Skeletal muscle tissue (tissue), 4 donors: ENCODE results near the gene TSPAN9. TPM values are rescaled to one million over a fixed set of nuclear protein-coding genes. Genes with fewer than 3 reads are reported as not detected.

Experiments
- H3K27ac ChIP-seq: one replicate; pipeline ENCODE4 v1.7.0; 2013; ENCODE audit warnings: mild to moderate bottlenecking, low read depth, low read length, inconsistent platforms
- H3K27me3 ChIP-seq, 3 donors: one replicate each; pipeline ENCODE4 v1.7.0; 2013; ENCODE audit warnings: low read length in 3 of 3; ENCODE audit not compliant: control insufficient read depth in 3 of 3, insufficient read depth in 3 of 3
- H3K36me3 ChIP-seq, 3 donors: one replicate each; pipeline ENCODE4 v1.7.0; 2013; ENCODE audit warnings: low read length in 3 of 3; ENCODE audit not compliant: control insufficient read depth in 3 of 3, insufficient read depth in 3 of 3
- H3K4me1 ChIP-seq, 3 donors: one replicate each; pipeline ENCODE4 v1.7.0; 2013; ENCODE audit warnings: low read length in 3 of 3, mild to moderate bottlenecking in 3 of 3; ENCODE audit not compliant: control insufficient read depth in 3 of 3, insufficient read depth in 3 of 3
- H3K4me3 ChIP-seq, 3 donors: one replicate each; pipeline ENCODE4 v1.7.0; 2013; ENCODE audit warnings: low read length in 3 of 3
- H3K9ac ChIP-seq, 3 donors: one replicate each; pipeline ENCODE4 v1.7.0; 2013; ENCODE audit warnings: low read length in 3 of 3, mild to moderate bottlenecking in 3 of 3, moderate library complexity in 2 of 3, low read depth in 1 of 3
- H3K9me3 ChIP-seq, 3 donors: one replicate each; pipeline ENCODE4 v1.7.0; 2013; ENCODE audit warnings: low read length in 3 of 3; ENCODE audit not compliant: control insufficient read depth in 3 of 3
- total RNA-seq: library from RNA; depleted of rRNA; stranded (reverse); fragments of >200 nt; gene quantifications from one replicate; pipeline ENCODE4 v1.2.3, GENCODE V29; 2014
- donor health status: Osteomylitis.

TSPAN9 gene
- total RNA-seq, 1 donor from 2014 or later = 66.3 TPM

DNA sequence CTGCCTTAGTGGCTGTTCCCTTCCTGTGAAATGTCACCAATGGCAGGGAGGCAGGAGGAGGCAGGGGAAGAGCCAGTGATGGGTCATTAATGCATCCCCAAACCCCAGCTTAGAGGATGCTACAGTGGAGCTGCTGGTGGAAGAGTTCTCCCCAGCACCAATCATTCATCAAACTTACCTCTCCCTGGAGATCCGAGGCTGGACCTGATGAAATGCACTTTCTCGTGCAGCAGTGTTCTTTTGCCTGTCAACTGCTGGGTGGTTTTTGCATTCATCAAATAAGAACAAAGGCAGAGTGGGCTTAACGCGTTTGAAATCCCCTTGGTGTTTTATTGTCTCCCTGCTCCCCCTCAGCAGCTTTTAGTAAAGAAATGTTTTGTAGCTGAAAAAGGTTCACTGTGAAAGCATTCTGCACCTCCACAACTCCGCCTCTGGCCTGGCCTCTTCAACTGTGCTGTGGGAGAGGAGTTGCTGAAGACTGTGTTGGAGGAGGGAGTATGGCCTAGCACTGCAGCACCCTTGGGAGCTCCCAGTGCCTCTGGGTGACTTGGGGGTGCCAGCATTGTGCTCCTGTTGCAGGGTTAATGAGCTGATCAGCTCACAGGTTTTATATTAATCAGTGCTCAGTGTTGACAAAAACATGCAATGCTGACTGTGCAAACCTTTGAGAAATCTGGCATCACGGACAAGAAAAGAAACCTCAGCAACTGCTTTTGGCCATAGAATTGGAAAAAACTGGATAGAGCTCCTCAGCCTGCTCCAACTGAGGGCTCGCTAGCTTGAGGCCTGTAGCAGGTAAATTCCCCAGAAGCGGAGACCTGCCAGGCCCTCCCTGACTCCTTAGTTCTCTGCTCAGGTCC lies 14.4 kb downstream of the TSPAN9 start:
- H3K9ac ChIP-seq = no peak overlapping the region
- peaks cover 0 to 19% (median 4%) of the 10 kb centered on the region in 3 donors for H3K4me1 ChIP-seq
- H3K27me3 ChIP-seq = no peaks in the 10 kb centered on the region
- H3K27ac ChIP-seq = no peak overlapping the region
- no peaks in the 10 kb centered on the region for H3K9me3 ChIP-seq
- no peak overlapping the region for H3K4me3 ChIP-seq
- peaks cover 0 to 3% (median 2%) of the 10 kb centered on the region in 3 donors for H3K36me3 ChIP-seq

DNA sequence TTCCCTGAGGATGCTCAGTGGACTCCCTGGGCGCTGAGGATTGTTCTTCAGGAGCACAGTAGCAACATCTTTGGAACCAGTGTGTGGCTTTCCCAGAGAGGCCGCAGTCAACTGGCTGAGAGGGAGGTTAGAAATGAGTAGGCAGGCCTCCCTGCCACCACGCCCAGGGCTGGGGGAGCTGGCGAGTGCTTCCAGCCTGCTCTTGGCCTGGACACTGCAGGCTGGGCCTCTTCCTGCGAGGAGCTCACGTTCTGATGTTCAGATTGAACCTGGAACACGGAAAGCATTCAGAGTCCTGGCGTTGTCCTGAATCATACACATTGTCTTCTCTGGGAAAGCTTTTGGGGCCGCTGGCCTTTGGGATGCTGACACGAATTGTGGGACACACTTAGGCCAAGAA lies 15.6 kb downstream of the TSPAN9 start:
- H3K9ac ChIP-seq = no peak overlapping the region
- H3K36me3 ChIP-seq = no peaks in the 10 kb centered on the region
- no peak overlapping the region for H3K27ac ChIP-seq
- no peaks in the 10 kb centered on the region for H3K27me3 ChIP-seq
- no peaks in the 10 kb centered on the region for H3K9me3 ChIP-seq
- H3K4me3 ChIP-seq = no peak overlapping the region
- H3K4me1 ChIP-seq = peaks cover 3 to 20% (median 6%) of the 10 kb centered on the region in 3 donors

DNA sequence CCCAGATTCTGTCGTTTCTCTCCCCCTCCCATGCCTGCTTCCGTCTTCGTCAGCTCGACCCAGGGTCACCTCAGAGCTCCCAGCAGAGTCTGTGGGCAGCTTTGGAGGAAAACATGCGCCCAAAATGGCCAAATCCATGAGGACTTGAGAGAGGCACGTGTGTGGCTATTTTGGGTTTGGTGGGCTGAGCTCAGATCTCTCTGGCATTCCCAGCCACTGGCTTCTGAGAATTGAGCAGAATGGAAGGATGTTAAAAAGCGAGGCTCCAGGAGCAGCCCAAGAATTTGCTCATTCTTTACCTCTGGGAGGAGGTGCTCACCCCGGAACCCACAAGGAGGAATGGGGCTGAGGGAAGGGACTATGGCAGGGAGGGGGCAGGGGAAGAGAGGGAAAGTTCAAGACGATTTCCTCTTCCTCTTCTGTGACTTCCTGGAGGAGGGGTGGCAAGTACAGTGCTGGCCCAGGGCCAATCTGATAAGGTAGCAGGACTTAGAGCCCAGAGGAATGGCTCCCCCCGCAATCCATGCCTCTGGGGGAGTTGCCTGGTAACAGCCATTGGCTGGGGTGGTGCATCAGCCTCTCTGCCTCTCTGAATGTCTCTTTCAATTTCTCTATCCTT lies 20.1 kb downstream of the TSPAN9 start:
- H3K4me3 ChIP-seq = peak overlapping the region in 2 of 3 donors; percentile 31 to 35
- no peaks in the 10 kb centered on the region for H3K9me3 ChIP-seq
- no peaks in the 10 kb centered on the region for H3K36me3 ChIP-seq
- H3K9ac ChIP-seq = peak overlapping the region in 2 of 3 donors; percentile 15 to 30
- H3K27me3 ChIP-seq = no peaks in the 10 kb centered on the region
- peaks cover 7 to 23% (median 10%) of the 10 kb centered on the region in 3 donors for H3K4me1 ChIP-seq
- peak overlapping the region; percentile 76 for H3K27ac ChIP-seq

DNA sequence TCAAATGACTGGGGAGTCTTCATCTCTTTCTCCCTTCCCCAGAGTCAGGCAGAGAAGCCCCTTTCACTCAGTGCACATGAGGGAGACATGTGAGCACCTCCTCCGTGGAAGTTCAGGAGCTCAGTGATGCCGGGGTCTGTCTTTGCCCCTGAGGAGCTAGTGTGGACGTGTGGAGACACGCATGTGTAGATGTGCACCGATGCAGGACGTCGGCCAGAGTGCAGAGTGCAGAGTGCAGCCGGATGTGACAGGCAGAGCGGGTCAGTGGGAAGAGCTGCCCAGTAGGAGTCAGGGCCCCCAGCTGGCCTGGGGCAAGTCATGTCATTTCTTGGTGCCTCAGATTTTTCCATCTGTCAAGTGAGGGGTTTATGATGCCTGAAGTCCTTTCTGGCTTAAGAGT lies 20.7 kb downstream of the TSPAN9 start:
- Histone ChIP-seq H3K4me3 (peak overlapping the region in 2 of 3 donors; percentile 31 to 35), H3K36me3 (no peaks in the 10 kb centered on the region), H3K9me3 (no peaks in the 10 kb centered on the region), H3K4me1 (peaks cover 8 to 22% (median 12%) of the 10 kb centered on the region in 3 donors), H3K9ac (peak overlapping the region in 1 of 3 donors; percentile 15), H3K27me3 (no peaks in the 10 kb centered on the region), H3K27ac (peak overlapping the region; percentile 76)

DNA sequence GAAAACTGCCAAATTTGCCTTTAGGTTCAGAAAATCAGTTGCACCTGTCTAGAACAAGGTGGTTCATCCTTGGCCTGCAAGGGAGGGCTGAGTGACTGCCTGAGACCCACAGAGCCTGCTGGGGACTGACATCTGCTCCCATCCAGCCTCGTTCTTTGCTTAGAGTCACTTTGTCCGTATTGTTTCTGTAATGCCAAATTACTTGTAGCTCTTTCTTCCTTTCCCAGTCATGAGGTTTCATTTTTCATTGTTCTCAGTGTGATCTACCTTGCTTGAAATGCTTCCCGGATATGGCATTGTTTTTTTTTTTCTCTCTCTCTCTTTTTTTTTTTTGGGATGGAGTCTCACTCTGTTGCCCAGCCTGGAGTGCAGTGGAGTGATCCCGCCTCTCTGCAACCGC lies 21.3 kb downstream of the TSPAN9 start:
- Histone ChIP-seq H3K27ac (peak overlapping the region; percentile 76), H3K9ac (no peak overlapping the region), H3K27me3 (no peaks in the 10 kb centered on the region), H3K36me3 (no peaks in the 10 kb centered on the region), H3K4me1 (peaks cover 14 to 28% (median 18%) of the 10 kb centered on the region in 3 donors), H3K4me3 (no peak overlapping the region), H3K9me3 (no peaks in the 10 kb centered on the region)

DNA sequence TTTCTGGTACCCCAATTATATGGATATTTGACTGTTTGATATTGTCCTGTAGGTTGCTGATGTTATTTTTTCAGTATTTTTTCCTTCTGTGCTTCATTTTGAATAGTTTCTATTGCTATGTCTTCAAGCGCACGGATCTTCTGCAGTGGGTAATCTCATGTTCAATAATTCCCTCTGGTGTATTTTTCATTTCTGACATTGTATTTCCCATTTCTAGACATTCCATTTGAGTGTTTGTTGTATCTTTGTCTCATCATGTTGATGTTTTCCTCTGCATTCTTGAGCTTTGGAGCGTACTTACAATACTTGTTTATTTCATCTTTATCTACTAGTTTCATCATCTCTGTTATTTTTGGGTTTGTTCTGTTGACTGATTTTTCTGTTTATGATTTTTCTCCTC lies 22.0 kb downstream of the TSPAN9 start:
- Histone ChIP-seq H3K36me3 (no peaks in the 10 kb centered on the region), H3K9ac (no peak overlapping the region), H3K27ac (no peak overlapping the region), H3K4me1 (peaks cover 19 to 30% (median 21%) of the 10 kb centered on the region in 3 donors), H3K4me3 (no peak overlapping the region), H3K27me3 (no peaks in the 10 kb centered on the region), H3K9me3 (no peaks in the 10 kb centered on the region)

DNA sequence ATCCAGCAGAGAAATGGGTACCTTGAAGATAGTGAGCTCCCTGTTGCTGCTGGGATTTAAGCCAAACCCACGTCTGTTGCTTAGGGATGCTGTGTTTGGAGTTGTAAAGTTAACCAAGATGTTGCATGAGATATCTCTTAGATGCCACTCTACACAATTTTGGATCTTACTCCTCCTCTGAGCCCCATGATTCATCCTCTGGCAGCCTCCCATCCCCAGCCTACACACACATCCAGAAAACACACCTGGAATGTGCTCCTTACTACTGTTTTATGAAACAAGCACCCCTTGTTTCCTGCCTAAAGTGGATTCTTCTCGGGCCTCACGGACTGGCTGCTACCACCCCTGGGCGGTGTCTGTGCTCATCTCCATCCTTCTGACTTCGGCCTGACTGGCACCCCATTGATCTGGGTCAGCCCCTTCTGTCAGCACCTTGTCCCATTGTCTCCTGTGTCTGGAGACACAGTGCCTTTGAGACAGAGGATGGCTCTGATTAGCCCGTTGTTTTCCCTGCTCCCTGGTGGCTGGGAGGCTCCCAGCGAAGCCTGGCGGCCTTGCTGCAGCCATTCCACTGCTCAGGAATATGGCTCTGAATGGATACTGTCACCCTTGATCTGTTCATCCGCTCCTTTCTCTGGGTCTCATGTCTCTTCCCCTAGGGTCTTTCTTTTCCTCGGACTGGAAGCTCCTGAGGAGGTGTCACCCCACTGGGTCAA lies 24.3 kb downstream of the TSPAN9 start:
- Histone ChIP-seq H3K9me3 (no peaks in the 10 kb centered on the region), H3K4me1 (peaks cover 28 to 48% (median 31%) of the 10 kb centered on the region in 3 donors), H3K36me3 (peaks cover 0 to 2% (median 0%) of the 10 kb centered on the region in 3 donors), H3K27me3 (no peaks in the 10 kb centered on the region), H3K9ac (no peak overlapping the region), H3K27ac (no peak overlapping the region), H3K4me3 (no peak overlapping the region)

DNA sequence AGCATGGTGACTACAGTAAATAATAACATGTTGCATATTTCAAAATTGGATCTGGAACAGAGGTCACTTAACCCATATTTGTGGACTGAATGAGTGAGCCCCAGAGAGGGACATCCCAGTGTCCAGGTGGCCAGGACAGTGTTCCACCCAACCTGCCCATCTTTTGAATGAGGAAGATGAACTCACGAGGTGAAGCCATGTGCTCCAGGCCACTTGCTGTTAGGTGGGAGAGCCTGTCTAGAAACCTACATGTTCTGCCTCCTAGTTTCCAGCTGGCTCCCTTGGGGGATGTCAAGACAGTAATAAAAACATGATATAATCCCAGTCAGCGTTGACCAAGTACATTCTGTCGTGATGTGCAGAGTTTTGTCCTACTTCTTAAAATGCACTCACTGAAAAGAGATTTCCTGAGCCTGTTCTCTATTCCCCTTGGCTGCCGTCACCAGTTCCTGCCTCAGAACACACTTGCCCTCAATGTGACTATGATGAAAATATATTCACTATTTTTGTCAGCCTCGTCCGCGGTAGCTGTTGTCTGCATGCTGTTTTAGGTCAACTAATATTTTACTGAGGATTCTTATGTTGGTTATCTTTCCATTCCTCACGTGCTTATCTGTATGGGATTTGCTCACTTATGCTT lies 25.7 kb downstream of the TSPAN9 start:
- peaks cover 32 to 43% (median 35%) of the 10 kb centered on the region in 3 donors for H3K4me1 ChIP-seq
- H3K27ac ChIP-seq = no peak overlapping the region
- H3K27me3 ChIP-seq = no peaks in the 10 kb centered on the region
- no peaks in the 10 kb centered on the region for H3K9me3 ChIP-seq
- H3K36me3 ChIP-seq = peaks cover 0 to 2% (median 0%) of the 10 kb centered on the region in 3 donors
- H3K9ac ChIP-seq = no peak overlapping the region
- H3K4me3 ChIP-seq = no peak overlapping the region

DNA sequence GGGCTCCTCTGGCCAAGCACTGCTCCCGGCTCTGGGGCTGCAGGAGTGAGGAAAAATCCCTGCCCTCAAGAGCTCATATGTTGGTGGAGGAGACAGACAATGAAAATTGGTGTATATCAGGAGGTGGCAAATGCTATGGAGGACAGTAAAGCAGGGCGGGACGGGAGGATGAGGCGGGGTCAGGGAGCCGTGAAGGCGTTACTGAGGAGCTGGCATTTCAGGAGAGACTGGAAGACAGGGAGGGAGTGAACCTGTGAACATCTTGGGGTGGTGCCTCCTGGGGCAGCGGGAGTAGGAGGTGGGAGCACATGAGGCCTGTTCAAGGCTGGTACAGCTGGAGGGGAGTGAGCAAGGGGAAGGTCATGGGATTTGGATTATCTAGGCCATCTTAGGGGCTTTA lies 26.6 kb downstream of the TSPAN9 start:
- Histone ChIP-seq H3K4me3 (no peak overlapping the region), H3K27me3 (no peaks in the 10 kb centered on the region), H3K27ac (no peak overlapping the region), H3K4me1 (peaks cover 29 to 36% (median 32%) of the 10 kb centered on the region in 3 donors), H3K36me3 (peaks cover 0 to 2% (median 0%) of the 10 kb centered on the region in 3 donors), H3K9me3 (no peaks in the 10 kb centered on the region), H3K9ac (no peak overlapping the region)
